GM12892 (cell line): ENCODE data around the gene SDHA.

Source experiments
- POLR2A ChIP-seq: IDR thresholded peaks from 2 replicates; pipeline ENCODE4 v1.6.1; 2011; ENCODE audit warnings: low read depth, low read length, control low read depth
- POLR2AphosphoS5 ChIP-seq: IDR thresholded peaks from 2 replicates; pipeline ENCODE4 v1.6.1; 2011; ENCODE audit warnings: low read depth, low read length, control low read depth
- TAF1 ChIP-seq: IDR thresholded peaks from 2 replicates; pipeline ENCODE4 v1.6.1; 2011; ENCODE audit warnings: low read depth, mild to moderate bottlenecking, control low read depth, low read length, borderline replicate concordance

- TF ChIP-seq POLR2AphosphoS5 (no peak), POLR2A (no peak), TAF1 (no peak)
Observed at GRCh38 chr5:170971-171800, 46.9 kb upstream of the SDHA start.
